ENCODE measurements around the gene FADS1. TPM values are rescaled to one million over a fixed set of nuclear protein-coding genes. Genes with fewer than 3 reads are reported as not detected.

FADS1 gene
- total RNA-seq, 1 donor from 2014 or later = 99.3 TPM

DNA sequence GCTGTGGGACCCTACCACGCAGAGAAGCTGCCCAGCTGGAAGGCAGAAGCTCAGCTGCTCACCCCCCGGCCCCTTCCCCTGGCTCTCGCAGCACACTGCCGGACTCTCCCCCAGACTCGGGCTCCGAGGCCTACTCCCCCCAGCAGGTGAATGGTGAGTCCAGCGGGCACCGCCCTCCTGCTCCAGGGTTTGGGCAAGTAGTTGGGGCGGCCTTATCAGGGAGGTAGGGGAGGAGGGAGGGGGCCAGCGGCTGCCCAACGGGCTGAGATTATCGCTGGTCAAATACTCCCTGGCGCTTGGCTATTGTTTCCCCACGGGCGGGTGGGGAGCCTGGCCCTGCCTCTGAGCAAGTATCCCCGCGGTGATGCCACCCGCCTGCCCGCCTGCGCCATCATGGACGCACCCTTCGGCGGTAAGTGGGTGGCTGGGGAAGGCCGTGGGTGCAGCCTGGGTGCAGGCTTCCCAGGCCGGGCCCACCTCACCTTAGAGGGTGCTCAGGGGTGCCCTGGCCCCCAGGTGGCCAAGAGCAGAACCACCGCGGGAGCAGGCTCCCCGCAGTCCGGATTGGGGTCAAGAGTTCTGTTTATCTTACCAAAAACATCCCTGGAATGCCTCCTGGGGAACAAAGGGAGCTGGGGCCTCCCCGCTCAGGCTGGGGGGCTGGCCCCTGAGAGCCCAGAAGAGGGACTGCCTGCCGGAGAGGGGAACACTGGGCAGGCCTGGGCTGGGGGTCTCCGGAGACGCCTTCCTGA, 47.5 kb downstream of the FADS1 start:
- intact Hi-C loops (cut with DNase I) = no loop called here
- DNase-seq (ENCODE audit: low spot score) (no peak), ATAC-seq (no peak)

- DNase-seq (ENCODE audit: low spot score) (no peak), ATAC-seq (no peak)
- intact Hi-C loops (cut with DNase I) = no loop called here
Observed at GRCh38 chr11:61768376-61769076, 48.3 kb downstream of the FADS1 start.

GRCh38 chr11:61766353-61766841, 50.4 kb downstream of the FADS1 start:
- ATAC-seq (no peak), DNase-seq (ENCODE audit: low spot score) (no peak)
- intact Hi-C loops (cut with DNase I) = no loop called here

GRCh38 chr11:61765550-61766253, 51.1 kb downstream of the FADS1 start:
- ATAC-seq (no peak), DNase-seq (ENCODE audit: low spot score) (no peak)
- intact Hi-C loops (cut with DNase I) = no loop called here

GRCh38 chr11:61764606-61765260, 52.1 kb downstream of the FADS1 start:
- DNase-seq (ENCODE audit: low spot score) (no peak), ATAC-seq (no peak)
- intact Hi-C loops (cut with DNase I) = no loop called here

- intact Hi-C loops (cut with DNase I) = no loop called here
- ATAC-seq (no peak), DNase-seq (ENCODE audit: low spot score) (no peak)
Observed at GRCh38 chr11:61763930-61764605, 52.7 kb downstream of the FADS1 start.

DNA sequence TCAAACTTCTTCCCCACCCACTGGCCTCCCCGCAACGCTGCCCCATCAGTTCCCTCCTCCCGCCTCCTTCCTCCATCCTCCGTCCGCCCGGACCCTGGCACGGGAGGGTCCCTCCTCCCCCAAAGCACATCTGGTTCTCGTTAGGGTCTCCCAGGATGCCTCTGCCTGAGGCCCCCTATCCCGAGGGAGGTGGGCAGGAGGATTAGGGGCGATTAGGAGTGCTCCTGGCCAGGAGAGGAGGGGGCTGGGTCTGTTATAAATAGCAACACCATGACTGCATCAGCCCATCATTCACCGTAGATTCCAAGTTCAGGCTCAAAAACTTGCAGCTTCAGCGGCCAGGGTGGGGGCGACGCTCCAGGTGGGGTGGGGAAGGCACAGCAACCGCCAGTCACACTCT, 54.0 kb downstream of the FADS1 start:
- ATAC-seq = no peak

GRCh38 chr11:61762223-61762615, 54.6 kb downstream of the FADS1 start:
- DNase-seq (ENCODE audit: low spot score) (no peak), ATAC-seq (no peak)
- intact Hi-C loops (cut with DNase I) = no loop called here

More for the DNA sequence above, 54.0 kb downstream of the FADS1 start:
- DNase-seq (ENCODE audit: low spot score) = no peak
- intact Hi-C loops (cut with DNase I) = no loop called here

DNA sequence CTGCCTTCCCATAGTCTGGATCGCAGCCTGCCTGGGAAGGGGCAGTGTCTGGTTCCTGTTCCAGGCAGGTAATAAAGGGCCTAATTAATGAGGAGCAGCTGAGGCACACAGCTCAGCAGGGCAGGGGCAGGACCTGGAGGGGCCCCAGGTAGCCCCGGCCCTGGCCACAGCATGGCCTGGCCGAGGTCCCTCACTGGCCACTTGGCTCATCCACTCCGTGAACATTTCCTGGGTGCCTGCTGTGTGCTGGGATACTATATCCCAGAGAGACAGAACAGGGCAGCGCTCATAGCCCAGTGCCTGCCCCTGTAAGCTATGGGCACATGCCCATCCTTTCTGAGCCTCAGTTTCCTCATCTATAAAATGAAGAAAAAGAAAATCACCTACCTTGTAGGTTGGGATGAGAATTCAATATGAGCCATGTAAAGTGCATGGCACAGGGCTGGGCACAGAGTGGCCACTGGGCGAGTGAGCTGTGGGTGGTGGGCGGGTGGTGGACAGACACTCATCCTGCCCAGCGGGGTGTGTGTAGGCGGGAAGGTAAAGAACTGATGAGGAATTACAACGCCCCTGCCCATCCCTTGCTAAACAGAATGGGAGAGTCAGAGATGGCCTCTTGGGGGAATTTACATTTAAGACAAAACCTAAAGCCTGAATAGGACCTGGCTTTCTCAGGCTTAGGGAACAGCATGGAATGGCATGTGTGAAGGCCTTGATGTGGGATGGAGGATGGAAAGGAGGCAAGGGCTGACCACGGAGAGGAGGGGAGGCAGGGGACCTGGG, 55.2 kb downstream of the FADS1 start:
- intact Hi-C loops (cut with DNase I) = no loop called here
- DNase-seq (ENCODE audit: low spot score) (no peak), ATAC-seq (no peak)

- no peak for DNase-seq (ENCODE audit: low spot score)
- ATAC-seq = no peak
- intact Hi-C loops (cut with DNase I) = no loop called here
Observed at GRCh38 chr11:61760946-61761345, 55.9 kb downstream of the FADS1 start.

GRCh38 chr11:61757213-61757862, 59.5 kb downstream of the FADS1 start:
- ATAC-seq (no peak), DNase-seq (ENCODE audit: low spot score) (no peak)
- intact Hi-C loops (cut with DNase I) = no loop called here

DNA sequence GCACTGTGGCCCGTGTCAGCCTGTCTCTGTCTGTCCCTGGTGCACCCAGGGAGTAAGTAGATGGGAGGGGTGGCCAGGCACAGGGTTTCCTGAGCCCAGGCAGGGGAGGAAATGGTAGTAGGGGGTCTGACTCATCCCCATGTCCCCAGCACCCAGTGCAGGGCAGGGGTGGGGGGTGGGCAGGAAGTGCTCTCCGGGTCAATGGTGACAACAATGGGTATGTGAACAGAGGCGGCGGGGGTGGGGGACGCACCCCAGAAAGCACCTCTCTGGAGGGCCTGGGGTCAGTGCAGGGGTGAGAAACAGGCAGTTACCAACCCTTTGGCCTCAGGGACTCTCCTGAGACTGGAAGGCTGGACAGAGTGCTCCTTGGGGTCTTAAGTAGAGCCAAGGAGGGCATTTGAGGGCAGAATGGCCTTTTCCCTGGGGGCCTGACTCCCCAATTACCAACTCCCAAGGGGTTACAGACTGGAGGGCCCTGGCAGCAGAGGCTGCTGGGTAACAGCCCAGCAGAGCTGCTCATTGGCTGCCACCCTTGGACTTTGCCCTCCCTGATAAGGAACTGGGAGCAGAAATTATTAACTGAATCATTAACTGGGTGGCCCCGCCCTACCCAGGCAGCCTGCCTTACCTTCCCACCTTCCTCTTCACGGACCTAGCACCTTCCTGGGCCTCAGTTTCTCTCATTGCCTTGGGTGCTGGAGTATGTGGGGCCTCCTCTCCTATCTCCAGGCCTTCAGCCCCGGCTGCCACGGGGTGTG, 60.2 kb downstream of the FADS1 start:
- no peak for ATAC-seq
- DNase-seq (ENCODE audit: low spot score) = no peak
- intact Hi-C loops (cut with DNase I) = no loop called here

DNA sequence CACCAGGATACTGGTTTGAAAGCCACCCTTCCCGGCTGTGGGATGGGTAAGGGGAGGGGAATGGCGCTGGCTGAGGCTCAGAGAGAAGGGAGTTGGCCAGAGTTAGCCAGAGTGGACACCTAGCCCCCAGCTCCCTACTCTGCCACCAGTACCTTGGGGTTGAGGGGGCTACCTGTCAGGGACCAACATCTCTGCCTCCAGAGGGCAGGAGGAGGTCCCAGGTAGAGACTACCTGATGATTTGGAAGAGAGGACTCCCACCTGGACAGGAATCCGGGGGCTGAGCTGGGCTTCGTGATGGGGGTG, 60.7 kb downstream of the FADS1 start:
- DNase-seq (ENCODE audit: low spot score) (no peak), ATAC-seq (no peak)
- intact Hi-C loops (cut with DNase I) = no loop called here

GRCh38 chr11:61754534-61755482, 62.0 kb downstream of the FADS1 start:
- DNase-seq (ENCODE audit: low spot score) (no peak), ATAC-seq (no peak)

DNA sequence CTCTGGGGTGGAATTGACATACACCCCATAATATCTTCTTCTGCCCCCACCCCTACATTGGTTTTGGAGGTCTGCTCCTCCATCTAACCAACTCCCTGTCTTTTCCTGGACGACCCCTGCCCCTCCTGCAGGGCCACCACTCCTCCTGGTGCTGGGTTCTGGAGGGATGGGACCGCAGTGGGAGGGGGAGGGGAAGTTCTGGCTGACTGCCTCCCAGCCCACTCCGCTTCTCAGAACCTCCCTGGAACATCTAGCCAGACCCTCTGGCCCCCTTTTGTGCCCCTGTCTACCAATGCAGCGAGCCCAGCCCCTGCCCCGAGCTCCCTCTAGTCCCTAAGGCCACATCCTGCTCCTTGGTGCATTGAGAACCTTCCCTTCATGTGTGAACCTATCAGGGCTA, 63.1 kb downstream of the FADS1 start:
- ATAC-seq = no peak
- intact Hi-C loops (cut with DNase I) = no loop called here
- no peak for DNase-seq (ENCODE audit: low spot score)

More at GRCh38 chr11:61754534-61755482, 62.0 kb downstream of the FADS1 start:
- intact Hi-C loops (cut with DNase I) = no loop called here

GRCh38 chr11:61752925-61753521, 63.8 kb downstream of the FADS1 start:
- DNase-seq (ENCODE audit: low spot score) (no peak), ATAC-seq (no peak)
- intact Hi-C loops (cut with DNase I) = no loop called here

Data from sciatic nerve (tissue), 2 donors.